Pons (tissue), 1 donor: ENCODE data around the gene GPC4.
"Not testable (repeated sequence)": the region's sequence is repeated elsewhere in the genome, so short reads cannot be mapped to it uniquely, and the experiment has no call there.

Experiments
- DNase-seq: peaks from one replicate; pipeline ENCODE4 v3.0.0-alpha.2; 2016; ENCODE audit warnings: low spot score

Gene GPC4

GRCh38 chrX:133365871-133366611, 49.2 kb downstream of the GPC4 start:
- no peak for DNase-seq

DNA sequence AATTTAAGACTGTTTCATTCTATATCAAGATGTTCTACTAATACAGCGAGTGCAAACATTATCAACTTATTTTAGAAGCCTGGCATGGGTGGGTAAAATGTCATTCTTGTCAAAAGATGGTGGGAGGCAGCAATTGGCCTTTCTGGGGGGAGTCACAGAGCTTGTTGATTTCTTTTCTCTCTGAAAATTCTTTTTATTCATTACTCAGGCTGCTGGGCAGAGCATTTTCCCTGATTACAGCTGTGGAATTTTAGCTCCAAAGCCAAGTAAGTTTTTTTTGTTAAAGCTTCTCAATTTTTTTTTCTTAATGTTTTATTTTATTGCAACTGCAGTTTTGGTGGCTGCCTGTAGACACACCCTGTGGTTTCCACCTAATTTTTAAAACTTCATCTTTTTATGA, 50.4 kb downstream of the GPC4 start:
- no peak for DNase-seq

DNA sequence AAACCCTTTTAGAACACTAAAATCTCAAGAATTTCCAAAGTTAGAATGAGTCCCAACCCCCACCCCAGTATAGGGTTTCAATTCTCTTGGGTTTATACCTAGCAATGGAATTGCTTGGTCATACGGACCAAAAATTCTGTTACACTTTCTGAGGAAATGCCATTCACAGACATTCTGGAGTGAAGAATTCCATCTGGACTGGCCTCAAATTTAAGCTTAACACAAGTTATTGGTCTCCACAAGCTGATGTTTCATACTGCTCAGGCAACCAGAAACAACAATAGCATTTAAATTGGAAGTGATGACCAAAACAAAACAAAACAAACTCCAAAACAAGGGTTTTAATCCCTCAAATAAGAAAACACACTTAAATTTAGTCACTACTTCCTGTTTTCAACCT, 51.1 kb downstream of the GPC4 start:
- DNase-seq, result no peak

DNA sequence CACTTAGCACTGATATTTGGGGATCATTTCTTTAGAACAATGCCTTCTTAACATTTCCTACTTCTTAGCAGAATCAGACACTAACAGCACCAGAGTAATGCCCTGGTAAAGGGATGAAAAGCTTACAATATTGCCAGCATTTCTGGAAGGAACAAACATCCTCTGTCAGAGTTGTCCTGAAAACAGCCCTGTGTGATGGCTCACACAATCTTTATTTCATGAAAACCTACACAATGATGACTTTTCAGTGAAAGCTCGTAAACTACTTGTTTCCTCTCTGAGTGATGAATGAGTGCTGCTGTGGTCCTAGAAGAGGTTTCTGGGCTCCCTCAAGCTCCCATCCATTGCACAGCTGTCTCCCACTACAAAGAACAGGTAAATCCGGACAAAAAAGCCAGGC, 52.8 kb downstream of the GPC4 start:
- DNase-seq, result peak; percentile 74

- DNase-seq, result peak; percentile 29
These were observed 55.8 kb downstream of the GPC4 start for GRCh38 chrX:133359466-133359865.

GRCh38 chrX:133353233-133353632, 62.1 kb downstream of the GPC4 start:
- DNase-seq, result no peak

DNA sequence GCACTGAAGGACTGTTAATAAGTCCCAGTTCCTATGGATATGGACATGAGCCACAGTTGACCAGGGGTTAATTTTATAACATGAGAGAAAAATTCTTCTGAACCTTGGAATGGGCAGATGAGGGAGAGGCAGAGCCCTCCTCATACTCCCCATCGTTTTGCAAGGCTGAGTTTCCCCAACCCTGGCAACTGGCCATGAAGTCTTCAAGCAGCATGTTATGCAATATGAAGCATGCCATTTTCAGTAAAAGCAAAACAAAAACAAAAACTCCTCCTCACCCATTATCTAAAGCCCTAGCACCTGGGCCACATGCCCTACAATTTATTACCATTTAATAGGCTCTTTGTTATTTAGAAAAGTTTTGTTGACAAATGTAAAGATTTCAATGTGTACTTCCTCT, 64.5 kb downstream of the GPC4 start:
- DNase-seq, result no peak

DNA sequence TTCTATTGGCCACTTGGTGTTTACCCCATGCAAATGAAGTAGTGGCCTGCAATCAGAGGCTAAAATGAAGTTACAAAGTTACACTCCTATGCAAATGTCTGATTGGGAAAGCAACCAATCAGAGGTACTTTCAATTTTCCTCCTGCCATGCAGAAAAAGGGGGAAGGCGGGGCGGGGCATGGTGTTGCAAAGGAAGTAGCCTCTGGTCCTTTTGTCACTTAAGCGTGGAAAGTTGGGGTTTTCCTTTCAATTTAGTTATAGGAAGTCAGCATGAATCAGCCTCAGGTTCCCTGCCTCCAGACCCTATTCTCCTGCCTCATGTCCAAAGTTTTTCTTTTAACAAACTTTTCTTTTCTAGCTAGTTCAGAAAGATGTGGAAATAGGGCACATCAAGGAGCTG, 69.3 kb downstream of the GPC4 start:
- DNase-seq, result no peak

GRCh38 chrX:133339566-133339965, 75.7 kb downstream of the GPC4 start:
- no peak for DNase-seq

- DNase-seq, result no peak
These were observed 78.0 kb downstream of the GPC4 start for GRCh38 chrX:133337250-133337649.

GRCh38 chrX:133335027-133335426, 80.3 kb downstream of the GPC4 start:
- peak; percentile 70 for DNase-seq

DNA sequence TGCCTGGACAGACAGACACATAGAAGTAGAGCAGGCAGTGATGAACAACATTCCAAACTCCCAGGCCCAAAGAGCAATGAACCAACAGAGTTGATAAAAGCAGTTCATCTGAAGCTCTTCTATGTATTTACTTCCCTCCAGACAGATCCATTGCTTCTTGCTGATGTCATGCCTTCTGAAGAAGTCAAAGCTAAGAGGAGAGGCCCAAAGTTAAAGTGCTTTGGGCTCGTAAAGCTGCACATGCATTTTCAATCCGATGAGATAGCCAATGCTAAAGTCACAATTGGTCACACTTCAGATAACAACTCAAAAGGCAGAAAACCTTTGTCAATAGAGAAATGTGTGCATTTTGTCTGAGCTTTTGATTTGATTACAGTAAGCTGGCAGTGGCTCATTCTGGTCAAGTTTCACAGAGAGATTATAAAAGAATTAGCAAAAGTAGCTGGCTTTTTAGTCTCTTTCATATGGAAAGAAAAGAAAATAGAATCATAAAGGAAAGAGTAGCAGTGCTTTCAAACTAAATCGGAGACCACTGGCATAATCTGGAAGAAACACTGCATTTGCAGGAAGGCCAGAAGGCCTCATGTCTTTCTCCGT, 82.0 kb downstream of the GPC4 start:
- no peak for DNase-seq

DNA sequence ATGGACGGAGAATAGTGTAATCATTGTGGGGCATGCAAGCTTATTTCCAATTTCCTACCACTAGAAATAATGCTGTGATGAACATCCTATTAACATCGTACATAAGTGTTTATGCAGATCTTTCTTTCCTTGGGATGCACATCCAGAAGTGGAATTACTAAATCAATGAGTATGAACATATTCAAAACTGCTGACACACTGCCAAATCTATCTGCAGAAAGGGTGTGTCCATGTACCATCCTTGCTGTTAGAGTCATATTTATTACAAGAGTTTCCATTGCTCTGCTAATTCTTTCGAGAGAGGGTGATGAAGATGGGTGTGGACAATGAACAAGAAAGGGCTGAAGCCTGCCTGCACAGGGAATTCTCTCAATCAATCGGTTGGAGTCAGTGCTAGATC, 82.6 kb downstream of the GPC4 start:
- DNase-seq, result no peak

DNA sequence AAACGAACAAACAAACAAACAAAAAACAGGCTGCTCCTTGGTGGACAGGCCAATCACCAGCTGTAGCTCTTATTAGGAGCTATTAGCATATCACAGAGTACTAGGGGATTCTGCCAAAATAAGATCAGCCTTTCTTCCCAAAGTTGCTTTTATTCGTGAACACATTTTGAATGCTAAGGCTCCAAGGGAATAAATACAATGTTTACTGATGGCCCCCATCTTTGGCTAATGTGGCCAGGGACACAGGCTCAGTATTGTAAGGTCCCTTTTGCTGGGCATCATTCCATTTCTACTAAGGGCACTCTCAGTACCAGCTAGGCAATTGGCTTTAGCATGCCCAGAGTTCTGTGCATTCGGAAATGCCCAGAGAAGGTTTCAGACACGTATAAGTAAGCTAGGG, 84.3 kb downstream of the GPC4 start:
- peak; percentile 40 for DNase-seq

- DNase-seq, result no peak
These were observed 89.9 kb downstream of the GPC4 start for GRCh38 chrX:133325422-133325821.

- no peak for DNase-seq
These were observed 91.9 kb downstream of the GPC4 start for GRCh38 chrX:133323431-133323830.

DNA sequence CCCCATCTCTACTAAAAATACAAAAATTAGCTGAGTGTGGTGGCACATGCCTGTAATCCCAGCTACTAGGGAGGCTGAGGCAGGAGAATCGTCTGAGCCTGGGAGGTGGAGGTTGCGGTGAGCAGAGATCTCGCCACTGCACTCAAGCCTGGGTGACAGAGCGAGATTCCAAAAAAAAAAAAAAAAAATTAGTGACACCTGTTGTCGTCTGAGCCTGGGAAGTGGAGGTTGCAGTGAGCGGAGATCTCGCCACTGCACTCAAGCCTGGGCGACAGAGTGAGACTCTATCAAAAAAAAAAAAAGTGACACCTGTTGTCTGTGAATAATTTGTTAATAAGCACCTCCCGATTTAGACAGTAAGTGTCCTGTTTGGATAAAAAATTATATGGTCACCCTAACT, 93.0 kb downstream of the GPC4 start:
- DNase-seq, result not testable (repeated sequence)

DNA sequence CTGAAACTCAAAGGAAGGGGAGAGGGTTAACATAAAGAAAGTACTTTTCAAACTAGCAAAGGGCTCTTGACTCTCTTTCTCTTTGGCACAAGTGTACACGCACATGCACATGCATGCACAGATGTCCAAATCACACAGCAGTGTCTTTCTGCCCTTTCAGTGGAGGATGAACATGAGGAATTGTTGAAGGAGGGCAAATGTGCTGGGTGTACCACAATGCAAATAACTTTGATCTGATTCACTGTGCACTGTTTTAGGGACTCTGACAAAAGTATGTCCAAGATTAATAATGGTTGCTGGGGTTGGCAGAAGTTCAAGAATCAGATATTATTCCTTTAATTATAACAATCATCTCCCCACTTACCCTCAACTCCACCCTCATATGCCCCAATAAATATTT, 93.8 kb downstream of the GPC4 start:
- no peak for DNase-seq

- no peak for DNase-seq
These were observed 101.0 kb downstream of the GPC4 start for GRCh38 chrX:133314281-133314680.

DNA sequence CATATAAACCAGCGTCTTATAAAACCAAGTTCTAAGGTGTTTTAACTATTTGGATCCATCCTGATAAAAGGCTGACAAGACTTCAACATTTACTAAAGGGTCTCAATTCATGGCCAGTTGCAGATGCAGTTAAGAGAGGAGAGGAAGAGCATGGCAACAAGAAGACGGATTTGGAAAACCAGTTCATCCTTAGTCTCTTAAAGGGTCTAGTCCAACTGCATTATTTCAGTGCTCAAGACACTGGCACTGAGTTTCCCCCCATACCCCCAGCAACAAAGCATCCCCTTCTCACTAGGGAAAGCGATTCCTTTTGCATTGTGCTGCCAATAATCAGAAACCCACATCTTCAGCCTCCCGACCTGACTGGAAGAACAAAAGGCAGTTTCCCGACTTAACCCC, 106.8 kb downstream of the GPC4 start:
- no peak for DNase-seq

DNA sequence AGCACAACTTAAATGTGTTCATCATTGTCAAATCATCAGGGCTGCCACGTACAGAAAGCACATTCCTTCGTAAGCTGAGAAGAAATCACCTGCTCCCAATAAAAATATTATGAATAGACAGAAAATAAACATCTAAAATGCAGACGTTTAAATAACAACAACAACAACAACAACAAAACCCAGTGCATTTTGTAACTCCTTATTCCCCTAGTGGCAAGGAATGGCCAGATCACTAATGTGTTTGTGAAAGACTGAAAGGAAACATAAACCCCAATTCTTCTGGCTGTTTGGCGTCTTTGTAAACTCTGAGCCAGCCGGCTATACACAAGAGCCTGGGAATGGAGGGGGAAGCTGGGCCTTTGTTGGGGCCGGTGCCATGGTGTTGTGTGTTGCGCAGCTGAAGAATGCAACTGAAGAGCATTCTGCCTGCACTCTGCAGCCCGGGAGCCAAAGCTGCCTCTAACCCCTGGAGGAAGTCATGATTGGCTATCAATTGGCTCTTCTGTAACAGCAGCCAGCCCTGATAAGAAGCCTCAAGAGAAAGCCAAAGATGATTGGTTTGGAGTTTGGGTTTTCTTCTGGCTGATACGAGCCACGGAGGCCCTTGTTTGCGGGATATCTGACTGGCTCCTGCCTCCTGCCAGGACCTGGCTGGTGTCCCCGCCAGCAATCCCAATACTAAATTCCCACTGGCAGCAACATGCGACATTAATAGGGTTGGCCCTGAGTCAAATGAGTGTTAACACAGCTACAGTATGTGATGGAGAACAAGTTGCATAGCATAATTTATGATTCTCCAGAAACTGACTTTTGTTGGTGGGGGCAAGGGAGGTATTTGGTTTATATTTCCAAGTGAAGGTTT, 107.4 kb downstream of the GPC4 start:
- DNase-seq, result peak; percentile 41

- no peak for DNase-seq
These were observed 108.2 kb downstream of the GPC4 start for GRCh38 chrX:133307094-133307493.

DNA sequence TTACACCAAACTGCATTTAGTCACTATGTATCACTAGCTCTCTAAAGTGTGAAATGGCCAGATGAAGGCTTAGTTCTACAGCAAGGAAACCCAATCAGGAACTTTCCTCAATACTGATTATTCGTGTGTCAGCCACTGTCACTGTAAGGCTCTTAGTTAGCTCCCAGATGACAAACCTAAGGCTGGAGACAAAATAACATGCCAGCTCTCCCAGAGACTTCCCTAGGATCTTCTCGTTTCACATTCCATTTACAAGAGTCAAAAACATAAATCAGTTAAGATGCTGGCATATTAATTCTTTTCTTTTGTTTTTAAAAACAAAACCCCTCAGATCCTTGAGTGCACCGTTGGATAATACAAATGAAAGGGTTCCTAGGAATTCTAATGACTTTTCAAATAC, 109.0 kb downstream of the GPC4 start:
- DNase-seq, result no peak
